Measurements from ENCODE around the gene MOSPD2.

MOSPD2 gene

DNA sequence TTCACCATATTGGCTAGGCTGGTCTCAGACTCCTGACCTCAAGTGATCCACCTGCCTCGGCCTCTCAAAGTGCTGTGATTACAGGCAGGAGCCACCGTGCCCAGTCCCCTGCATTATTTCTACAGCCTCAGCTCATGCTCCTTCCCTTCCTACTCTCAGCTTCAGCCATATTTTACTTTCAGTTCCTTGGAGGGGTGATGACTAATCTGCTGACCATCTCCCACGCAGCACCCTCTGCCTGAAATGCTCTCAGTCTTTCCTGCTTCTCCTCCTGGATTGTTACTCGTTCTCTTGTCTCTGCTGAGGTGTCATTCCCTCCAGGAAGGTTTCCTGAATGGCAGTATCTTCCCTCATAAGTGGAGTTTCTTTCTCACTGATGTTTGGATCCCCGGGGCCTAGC, 63.3 kb downstream of the MOSPD2 start:
- no peaks in the 10 kb centered on the region for H3K36me3 ChIP-seq (ENCODE audit: control insufficient read depth, insufficient read depth, low read length)
- no peaks in the 10 kb centered on the region for H3K27me3 ChIP-seq (replicated peaks; ENCODE audit: control insufficient read depth, insufficient read depth, low read length)
- TF ChIP-seq, protein P1, sequence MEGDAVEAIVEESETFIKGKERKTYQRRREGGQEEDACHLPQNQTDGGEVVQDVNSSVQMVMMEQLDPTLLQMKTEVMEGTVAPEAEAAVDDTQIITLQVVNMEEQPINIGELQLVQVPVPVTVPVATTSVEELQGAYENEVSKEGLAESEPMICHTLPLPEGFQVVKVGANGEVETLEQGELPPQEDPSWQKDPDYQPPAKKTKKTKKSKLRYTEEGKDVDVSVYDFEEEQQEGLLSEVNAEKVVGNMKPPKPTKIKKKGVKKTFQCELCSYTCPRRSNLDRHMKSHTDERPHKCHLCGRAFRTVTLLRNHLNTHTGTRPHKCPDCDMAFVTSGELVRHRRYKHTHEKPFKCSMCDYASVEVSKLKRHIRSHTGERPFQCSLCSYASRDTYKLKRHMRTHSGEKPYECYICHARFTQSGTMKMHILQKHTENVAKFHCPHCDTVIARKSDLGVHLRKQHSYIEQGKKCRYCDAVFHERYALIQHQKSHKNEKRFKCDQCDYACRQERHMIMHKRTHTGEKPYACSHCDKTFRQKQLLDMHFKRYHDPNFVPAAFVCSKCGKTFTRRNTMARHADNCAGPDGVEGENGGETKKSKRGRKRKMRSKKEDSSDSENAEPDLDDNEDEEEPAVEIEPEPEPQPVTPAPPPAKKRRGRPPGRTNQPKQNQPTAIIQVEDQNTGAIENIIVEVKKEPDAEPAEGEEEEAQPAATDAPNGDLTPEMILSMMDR (IDR thresholded peaks at IDR 0.05; ENCODE audit: insufficient read depth, low read length, poor library complexity, severe bottlenecking) = no peak
- DNase-seq (ENCODE audit: extremely low read depth, insufficient read length) = no peak
- no peak overlapping the region for H3K4me3 ChIP-seq (replicated peaks; ENCODE audit: low read depth, low read length)

DNA sequence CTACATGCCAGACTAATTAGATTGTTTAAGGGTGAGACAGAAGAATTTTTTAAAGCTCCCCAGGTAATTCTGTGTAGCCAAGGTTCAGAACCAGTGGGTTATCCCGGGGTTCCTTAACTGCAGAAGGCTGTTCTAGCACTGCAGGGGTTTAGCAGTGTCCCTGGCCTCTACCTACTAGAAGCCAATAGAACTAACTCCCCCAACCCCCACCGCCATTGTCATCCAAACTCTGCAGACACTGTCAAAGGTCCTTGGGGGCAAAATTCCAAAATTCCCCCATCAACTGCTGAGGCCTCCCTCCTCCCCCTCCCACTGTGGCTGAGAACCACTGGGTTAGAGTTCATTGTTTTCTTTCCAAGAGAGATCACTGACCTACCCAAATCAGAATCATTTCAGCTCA, 66.4 kb downstream of the MOSPD2 start:
- no peaks in the 10 kb centered on the region for H3K36me3 ChIP-seq (ENCODE audit: control insufficient read depth, insufficient read depth, low read length)
- DNase-seq (ENCODE audit: extremely low read depth, insufficient read length) = no peak
- TF ChIP-seq, protein P1 (IDR thresholded peaks at IDR 0.05; ENCODE audit: insufficient read depth, low read length, poor library complexity, severe bottlenecking) = no peak
- H3K27me3 ChIP-seq (replicated peaks; ENCODE audit: control insufficient read depth, insufficient read depth, low read length) = no peaks in the 10 kb centered on the region
- no peak overlapping the region for H3K4me3 ChIP-seq (replicated peaks; ENCODE audit: low read depth, low read length)

DNA sequence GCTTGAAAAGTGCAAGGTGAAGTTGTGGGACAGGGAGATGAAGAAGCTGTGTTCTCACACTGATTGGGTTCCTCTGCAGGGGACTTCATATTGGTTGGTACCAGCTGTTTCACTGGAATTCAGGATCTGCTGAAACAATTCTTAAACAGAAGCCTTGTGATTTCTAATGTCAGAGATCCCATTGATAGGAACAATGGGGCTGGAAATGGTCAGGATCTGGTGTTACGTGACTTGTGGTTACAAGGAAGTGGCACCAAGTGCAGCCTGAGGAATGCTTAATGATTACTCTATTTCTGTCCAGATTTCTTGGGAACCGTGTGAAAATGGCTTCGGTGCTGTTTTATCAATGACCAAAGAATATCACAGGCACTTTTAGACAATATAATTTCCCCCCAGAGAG, 68.1 kb downstream of the MOSPD2 start:
- H3K27me3 ChIP-seq (replicated peaks; ENCODE audit: control insufficient read depth, insufficient read depth, low read length) = no peaks in the 10 kb centered on the region

DNA sequence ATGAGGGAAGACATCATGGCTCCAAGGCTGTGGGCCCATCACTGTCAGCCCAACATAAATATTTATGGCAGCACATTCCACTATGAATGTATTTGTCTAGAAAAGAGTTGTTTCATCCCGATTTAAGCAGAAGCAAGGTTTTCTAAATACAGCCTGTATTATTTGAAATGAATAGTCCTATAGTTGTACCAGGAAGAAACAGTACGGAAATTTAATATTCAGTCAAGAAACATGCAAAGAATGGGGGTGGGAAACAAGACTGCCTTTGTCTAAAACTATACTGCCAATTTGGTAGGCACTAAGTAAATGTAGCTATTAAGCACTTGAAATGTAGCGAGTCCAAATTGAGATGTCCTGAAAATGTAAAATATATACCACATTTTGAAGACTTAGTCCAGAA, 69.1 kb downstream of the MOSPD2 start:
- no peak for DNase-seq (ENCODE audit: extremely low read depth, insufficient read length)
- H3K27me3 ChIP-seq (replicated peaks; ENCODE audit: control insufficient read depth, insufficient read depth, low read length) = no peaks in the 10 kb centered on the region

More for the DNA sequence above, 68.1 kb downstream of the MOSPD2 start:
- no peak for DNase-seq (ENCODE audit: extremely low read depth, insufficient read length)
- no peak overlapping the region for H3K4me3 ChIP-seq (replicated peaks; ENCODE audit: low read depth, low read length)
- H3K36me3 ChIP-seq (ENCODE audit: control insufficient read depth, insufficient read depth, low read length) = no peaks in the 10 kb centered on the region
- TF ChIP-seq, protein P1 (IDR thresholded peaks at IDR 0.05; ENCODE audit: insufficient read depth, low read length, poor library complexity, severe bottlenecking) = no peak

DNA sequence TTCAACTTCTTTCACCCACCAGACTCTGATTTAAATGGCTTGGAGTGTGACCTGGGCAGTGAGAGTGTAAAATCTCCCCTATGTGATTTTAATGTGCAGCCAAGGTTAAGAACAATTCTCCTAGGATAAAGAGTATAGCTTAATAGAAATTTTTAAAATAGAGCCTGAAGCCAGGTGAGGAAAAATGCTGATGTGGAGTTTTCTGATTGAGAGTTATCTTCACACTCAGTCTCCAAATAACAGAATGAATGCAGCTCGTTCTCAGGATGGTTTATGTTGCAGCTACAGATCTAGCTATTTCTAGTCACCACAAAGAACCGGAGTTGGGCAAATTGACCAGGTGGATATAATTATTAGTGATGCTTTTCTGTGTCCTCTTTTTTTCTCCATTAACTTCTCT, 70.7 kb downstream of the MOSPD2 start:
- DNase-seq (ENCODE audit: extremely low read depth, insufficient read length) = no peak
- Histone ChIP-seq H3K27me3 (replicated peaks; ENCODE audit: control insufficient read depth, insufficient read depth, low read length) (no peaks in the 10 kb centered on the region), H3K36me3 (ENCODE audit: control insufficient read depth, insufficient read depth, low read length) (no peaks in the 10 kb centered on the region), H3K4me3 (replicated peaks; ENCODE audit: low read depth, low read length) (no peak overlapping the region)
- TF ChIP-seq, protein P1 (IDR thresholded peaks at IDR 0.05; ENCODE audit: insufficient read depth, low read length, poor library complexity, severe bottlenecking) = no peak

More for the DNA sequence above, 69.1 kb downstream of the MOSPD2 start:
- no peaks in the 10 kb centered on the region for H3K36me3 ChIP-seq (ENCODE audit: control insufficient read depth, insufficient read depth, low read length)
- no peak overlapping the region for H3K4me3 ChIP-seq (replicated peaks; ENCODE audit: low read depth, low read length)
- TF ChIP-seq, protein P1 (IDR thresholded peaks at IDR 0.05; ENCODE audit: insufficient read depth, low read length, poor library complexity, severe bottlenecking) = no peak

DNA sequence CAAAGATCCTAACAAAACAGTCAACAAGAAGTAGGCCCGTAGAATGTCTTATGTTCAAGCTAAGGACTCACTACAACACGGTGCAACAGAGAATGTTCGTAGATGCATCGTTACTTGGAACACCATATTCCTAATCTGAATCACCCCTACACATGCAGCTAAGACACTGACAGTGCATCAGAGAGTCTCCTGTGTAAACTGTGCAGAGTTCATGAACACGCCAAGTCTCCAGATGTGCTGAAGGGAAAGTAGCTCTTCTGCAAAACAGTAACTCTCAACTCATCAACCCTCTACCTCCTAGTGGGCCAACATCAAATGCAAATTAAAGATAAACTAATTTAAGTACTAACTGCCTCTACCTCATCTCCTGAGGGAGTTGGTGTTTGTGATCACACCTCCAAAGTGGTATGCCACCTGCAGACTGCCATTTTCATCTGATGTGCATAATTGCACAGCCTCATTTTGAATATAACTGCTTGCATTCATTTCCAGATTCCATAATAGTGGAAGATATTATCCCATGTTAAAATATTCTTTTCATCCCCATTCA, 73.5 kb downstream of the MOSPD2 start:
- Histone ChIP-seq H3K36me3 (ENCODE audit: control insufficient read depth, insufficient read depth, low read length) (no peaks in the 10 kb centered on the region), H3K4me3 (replicated peaks; ENCODE audit: low read depth, low read length) (no peak overlapping the region), H3K27me3 (replicated peaks; ENCODE audit: control insufficient read depth, insufficient read depth, low read length) (no peaks in the 10 kb centered on the region)
- DNase-seq (ENCODE audit: extremely low read depth, insufficient read length) = no peak
- TF ChIP-seq, protein P1 (IDR thresholded peaks at IDR 0.05; ENCODE audit: insufficient read depth, low read length, poor library complexity, severe bottlenecking) = no peak
